GM12878 (cell line): ENCODE measurements around the gene STRN4.

ENCODE experiments used
- ATF3 ChIP-seq: IDR thresholded peaks from 2 replicates; pipeline ENCODE4 v1.6.1; 2011; ENCODE audit warnings: low read depth, mild to moderate bottlenecking, low read length, moderate library complexity, borderline replicate concordance; ENCODE audit errors: extremely low read depth
- CEBPB ChIP-seq, 2 experiments: fragments of 150-350 bp in 1 of 2; IDR thresholded peaks; 2 replicates each; pipeline ENCODE4 v1.6.1; 2012 to 2014; ENCODE audit warnings: low read depth in 2 of 2, low read length in 2 of 2, borderline replicate concordance in 1 of 2, inconsistent platforms in 1 of 2
- CREB1 ChIP-seq: IDR thresholded peaks from 2 replicates; pipeline ENCODE4 v1.6.1; 2012; ENCODE audit warnings: low read depth, mild to moderate bottlenecking, inconsistent platforms
- IKZF1 ChIP-seq: fragments of 450-650 bp; conservative IDR thresholded peaks from 2 replicates; pipeline ENCODE4 v1.6.1; 2017; ENCODE audit warnings: antibody characterized with exemption, mild to moderate bottlenecking
- NFIC ChIP-seq: IDR thresholded peaks from 2 replicates; pipeline ENCODE4 v1.6.1; 2012; ENCODE audit warnings: low read depth, mild to moderate bottlenecking, inconsistent platforms, low read length, moderate library complexity
- SP1 ChIP-seq: IDR thresholded peaks from one replicate; pipeline ENCODE4 v1.6.1; 2011; ENCODE audit warnings: low read depth, low read length
- TF ChIP-seq, protein P1 (sequence below), 3 experiments: IDR thresholded peaks in 2 of 3; conservative IDR thresholded peaks in 1 of 3; 2 replicates each; pipeline ENCODE4 v1.5.1; 2011; ENCODE audit warnings: low read depth in 3 of 3, low read length in 3 of 3, mild to moderate bottlenecking in 3 of 3, control low read depth in 2 of 3, moderate library complexity in 2 of 3, inconsistent platforms in 1 of 3, mixed read lengths in 1 of 3; ENCODE audit not compliant: control insufficient read depth in 2 of 3, insufficient read depth in 1 of 3; ENCODE audit errors: extremely low read depth in 1 of 3

DNA sequence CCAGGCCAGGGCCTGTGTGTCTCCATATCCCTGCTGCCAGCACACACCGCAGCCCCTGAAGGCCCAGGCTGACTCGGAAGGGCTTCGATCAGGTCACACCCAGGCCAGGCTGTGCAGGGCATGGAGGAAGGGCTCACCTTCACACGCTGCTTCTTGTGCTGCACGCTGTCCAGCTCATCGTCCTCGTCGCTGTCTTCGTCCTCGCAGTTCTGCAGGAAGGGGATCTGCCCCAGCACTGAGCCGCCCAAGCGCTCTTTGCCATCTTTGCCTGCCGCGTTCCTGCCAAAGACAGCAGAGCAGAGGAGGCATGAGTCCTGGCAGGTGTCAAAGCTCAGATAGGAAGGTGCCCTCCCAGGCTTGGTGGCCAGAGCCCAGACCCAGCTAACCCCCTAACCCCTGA lies 15.7 kb downstream of the STRN4 start:
- TF ChIP-seq CREB1 (no peak), SP1 (no peak), ATF3 (no peak), CEBPB (IDR thresholded peaks at IDR 0.05; ENCODE audit: borderline replicate concordance in 1 of 2, low read depth in 2 of 2, low read length in 2 of 2) (no peak), IKZF1 (no peak), NFIC (no peak)
- TF ChIP-seq, protein P1, sequence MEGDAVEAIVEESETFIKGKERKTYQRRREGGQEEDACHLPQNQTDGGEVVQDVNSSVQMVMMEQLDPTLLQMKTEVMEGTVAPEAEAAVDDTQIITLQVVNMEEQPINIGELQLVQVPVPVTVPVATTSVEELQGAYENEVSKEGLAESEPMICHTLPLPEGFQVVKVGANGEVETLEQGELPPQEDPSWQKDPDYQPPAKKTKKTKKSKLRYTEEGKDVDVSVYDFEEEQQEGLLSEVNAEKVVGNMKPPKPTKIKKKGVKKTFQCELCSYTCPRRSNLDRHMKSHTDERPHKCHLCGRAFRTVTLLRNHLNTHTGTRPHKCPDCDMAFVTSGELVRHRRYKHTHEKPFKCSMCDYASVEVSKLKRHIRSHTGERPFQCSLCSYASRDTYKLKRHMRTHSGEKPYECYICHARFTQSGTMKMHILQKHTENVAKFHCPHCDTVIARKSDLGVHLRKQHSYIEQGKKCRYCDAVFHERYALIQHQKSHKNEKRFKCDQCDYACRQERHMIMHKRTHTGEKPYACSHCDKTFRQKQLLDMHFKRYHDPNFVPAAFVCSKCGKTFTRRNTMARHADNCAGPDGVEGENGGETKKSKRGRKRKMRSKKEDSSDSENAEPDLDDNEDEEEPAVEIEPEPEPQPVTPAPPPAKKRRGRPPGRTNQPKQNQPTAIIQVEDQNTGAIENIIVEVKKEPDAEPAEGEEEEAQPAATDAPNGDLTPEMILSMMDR (IDR thresholded peaks at IDR 0.05 in 2 of 3, conservative IDR thresholded peaks at IDR 0.05 in 1 of 3; ENCODE audit: control insufficient read depth in 2 of 3, extremely low read depth in 1 of 3, insufficient read depth in 1 of 3, low read depth in 3 of 3, low read length in 3 of 3), result no peak
